Activated CD4-positive, alpha-beta T cell treated with anti-CD3 and anti-CD28 coated beads for 24 hours (primary cell): ENCODE measurements around the gene DHX57.

Experiments used
- DNase-seq, 2 donors: peaks; one replicate each; pipeline ENCODE4 v3.0.0-alpha.2; 2020; ENCODE audit warnings: low read depth in 2 of 2

Gene DHX57, protein sequence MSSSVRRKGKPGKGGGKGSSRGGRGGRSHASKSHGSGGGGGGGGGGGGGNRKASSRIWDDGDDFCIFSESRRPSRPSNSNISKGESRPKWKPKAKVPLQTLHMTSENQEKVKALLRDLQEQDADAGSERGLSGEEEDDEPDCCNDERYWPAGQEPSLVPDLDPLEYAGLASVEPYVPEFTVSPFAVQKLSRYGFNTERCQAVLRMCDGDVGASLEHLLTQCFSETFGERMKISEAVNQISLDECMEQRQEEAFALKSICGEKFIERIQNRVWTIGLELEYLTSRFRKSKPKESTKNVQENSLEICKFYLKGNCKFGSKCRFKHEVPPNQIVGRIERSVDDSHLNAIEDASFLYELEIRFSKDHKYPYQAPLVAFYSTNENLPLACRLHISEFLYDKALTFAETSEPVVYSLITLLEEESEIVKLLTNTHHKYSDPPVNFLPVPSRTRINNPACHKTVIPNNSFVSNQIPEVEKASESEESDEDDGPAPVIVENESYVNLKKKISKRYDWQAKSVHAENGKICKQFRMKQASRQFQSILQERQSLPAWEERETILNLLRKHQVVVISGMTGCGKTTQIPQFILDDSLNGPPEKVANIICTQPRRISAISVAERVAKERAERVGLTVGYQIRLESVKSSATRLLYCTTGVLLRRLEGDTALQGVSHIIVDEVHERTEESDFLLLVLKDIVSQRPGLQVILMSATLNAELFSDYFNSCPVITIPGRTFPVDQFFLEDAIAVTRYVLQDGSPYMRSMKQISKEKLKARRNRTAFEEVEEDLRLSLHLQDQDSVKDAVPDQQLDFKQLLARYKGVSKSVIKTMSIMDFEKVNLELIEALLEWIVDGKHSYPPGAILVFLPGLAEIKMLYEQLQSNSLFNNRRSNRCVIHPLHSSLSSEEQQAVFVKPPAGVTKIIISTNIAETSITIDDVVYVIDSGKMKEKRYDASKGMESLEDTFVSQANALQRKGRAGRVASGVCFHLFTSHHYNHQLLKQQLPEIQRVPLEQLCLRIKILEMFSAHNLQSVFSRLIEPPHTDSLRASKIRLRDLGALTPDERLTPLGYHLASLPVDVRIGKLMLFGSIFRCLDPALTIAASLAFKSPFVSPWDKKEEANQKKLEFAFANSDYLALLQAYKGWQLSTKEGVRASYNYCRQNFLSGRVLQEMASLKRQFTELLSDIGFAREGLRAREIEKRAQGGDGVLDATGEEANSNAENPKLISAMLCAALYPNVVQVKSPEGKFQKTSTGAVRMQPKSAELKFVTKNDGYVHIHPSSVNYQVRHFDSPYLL (N-terminal part only)

DNA sequence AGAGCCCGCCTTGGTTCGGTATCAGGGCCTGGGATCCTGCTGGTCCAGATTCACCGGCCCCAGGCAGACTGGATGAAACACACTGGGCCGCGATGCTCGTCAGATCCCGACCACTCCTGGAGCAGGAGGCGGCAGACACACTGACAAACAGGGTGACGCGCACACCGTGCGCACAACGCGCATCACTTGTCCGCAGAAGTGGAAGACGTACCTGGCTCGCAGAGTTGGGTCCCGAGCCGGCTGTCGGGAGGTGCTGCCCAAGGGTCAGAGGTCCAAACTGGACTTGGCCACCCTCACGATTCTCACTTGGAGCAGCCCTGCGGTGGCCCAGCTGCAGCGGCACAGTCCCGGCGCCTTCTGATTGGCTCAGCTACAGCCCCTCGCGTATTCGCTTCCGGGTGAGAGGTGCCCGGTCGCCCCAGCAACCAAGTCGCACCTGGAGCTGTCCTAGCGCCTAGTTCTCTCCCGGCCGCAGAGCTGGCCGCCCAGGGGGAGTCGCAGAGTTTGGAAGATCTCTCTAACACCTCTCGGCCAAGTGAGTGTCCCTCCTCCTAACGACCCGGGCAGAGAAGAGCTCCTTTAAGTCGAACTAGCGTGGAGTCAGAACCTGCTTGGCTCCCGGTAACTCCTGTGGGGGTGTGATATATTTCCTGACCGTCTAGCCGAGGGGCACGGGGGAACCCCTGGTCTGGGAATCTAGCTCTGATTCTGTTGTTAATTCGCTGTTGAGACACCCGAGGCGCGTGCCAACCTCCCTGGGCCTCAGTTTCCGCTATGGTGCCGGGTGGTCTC is at the start of gene DHX57, which contains the start of gene MORN2:
DHX57 (minus strand) TSS at position 359 of the 792 bp plus-strand sequence. CDS start 7,529 bp downstream, outside the sequence.
MORN2 (plus strand) TSS at position 401 of the 792 bp plus-strand sequence.
- DNase-seq, result peak; percentile 58 to 66

DNA sequence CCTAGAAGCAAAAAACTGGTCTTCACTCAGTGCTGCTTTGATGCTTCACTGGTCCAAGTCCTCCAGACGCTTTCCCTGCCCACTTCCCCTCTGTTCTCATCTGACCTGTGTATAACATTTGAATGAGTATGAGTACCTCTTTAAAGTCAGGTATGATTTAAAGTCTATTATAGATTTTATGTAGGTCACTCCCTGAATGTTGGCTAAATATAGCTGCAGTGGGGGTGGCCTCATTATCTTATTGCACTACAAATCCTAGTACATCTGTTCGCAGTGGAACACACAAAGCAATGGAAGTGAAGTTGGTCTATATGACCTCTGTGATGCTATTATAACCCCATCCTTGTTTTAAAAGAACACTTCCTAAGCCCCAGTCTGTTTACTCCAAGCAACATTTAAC is 47.2 kb upstream of the DHX57 start:
- DNase-seq, result no peak

DNA sequence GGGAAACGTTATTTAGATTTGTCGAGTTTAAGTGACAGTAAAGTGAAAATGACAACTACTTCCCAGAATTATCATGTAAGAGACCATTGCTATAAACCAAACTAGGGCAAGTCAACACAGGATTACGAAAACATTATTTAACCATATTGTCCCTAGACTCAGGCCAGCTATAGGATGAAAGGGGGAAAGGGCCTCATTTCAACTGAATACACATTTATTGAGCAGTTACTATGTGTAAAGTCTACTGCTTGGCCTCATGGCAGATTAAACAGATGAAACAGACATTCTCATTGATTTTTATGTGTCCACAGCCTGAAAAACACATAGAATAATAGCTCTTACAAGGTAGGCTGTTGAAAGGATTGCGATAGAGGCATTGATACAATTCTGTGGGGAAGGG is 46.7 kb upstream of the DHX57 start:
- DNase-seq, result no peak

DNA sequence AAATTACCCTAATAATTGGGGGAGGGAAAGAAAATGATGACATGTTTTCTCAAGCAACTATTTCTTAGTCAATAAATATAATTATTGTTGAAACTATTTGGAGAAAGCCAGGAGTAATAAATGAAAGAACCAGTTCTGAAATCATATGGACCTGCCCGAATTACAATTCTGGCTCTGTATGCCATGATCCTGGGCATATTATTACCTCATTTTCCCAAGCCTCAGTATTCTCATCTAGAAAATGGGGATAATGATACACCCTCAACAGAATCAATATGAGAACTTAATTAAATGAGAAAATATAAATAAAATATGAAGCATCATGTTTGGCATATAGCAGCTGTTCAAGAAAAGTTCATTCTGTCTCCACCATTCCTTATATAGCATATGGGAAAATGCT is 36.9 kb upstream of the DHX57 start:
- DNase-seq, result no peak

DNA sequence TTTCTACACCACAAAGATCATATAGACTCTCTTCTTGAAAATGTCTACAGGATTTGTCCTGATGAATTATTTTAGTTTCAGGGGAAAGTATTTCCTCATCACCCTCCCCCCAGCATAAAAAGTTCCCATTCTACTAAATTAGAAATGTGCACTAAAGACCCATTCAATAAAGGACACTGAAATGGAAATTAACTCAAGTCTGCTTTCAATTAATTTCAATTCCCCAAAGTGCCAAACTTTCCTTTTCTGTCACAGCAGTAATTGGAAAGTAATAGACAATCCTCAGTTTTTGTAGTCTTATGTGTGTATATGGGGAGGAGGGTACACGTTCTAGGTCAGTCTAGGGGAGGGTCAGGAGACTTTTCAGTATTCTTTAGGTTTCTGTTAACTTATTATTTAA is 35.5 kb upstream of the DHX57 start:
- no peak for DNase-seq

DNA sequence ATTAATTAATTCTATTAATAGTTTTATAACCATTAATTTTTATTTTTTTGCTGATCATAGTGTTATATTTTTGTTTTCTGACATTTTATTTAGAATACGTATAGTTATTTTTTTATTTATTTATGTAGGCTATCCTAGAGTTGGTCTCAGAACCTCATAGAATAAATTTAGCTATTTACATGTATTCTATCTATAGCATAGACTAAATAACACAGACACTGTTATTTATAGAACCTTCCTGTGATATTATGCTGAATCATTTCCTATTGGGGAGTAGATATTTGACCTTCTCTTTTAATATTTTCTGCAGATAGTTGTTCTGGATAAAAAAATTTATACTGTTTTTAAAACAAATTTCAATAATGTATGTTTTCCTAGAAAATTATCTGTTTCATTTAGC is 34.1 kb upstream of the DHX57 start:
- no peak for DNase-seq

DNA sequence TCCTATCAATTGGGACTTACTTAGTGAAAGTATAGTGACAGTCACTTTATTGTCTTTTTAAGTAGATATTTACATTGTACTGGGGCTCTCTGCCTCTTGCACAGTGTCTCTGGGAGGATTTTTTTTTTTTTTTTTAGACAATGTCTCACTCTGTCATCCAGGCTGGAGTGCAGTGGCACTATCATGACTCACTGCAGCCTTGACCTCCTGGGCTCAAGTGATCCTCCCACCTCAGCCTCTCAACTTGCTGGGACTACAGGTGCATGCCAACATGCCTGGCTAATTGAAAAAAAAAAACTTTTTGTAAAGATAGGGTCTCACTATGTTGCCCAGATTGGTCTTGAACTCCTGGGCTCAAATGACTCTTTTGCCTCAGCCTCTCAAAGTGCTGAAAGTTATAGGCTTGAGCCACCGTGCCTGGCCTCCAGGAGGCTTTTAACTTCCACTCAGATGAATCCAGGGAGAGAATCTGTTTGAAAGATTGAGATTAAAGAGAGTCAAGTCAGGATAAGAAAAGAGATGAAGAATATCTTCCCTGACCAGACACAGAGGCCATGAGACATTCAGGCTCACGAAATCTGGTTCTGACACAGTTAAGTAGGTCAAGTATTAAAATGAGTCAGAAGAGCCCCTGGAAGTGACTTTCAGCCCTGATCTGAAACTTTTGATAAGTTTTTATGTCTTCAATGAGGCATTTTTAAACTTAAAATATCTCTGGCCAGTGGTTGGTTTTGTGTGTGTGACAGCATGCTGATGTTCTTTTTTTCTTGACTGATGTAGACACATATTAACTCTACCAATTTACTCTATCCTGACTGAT is 32.2 kb upstream of the DHX57 start:
- DNase-seq, result no peak

DNA sequence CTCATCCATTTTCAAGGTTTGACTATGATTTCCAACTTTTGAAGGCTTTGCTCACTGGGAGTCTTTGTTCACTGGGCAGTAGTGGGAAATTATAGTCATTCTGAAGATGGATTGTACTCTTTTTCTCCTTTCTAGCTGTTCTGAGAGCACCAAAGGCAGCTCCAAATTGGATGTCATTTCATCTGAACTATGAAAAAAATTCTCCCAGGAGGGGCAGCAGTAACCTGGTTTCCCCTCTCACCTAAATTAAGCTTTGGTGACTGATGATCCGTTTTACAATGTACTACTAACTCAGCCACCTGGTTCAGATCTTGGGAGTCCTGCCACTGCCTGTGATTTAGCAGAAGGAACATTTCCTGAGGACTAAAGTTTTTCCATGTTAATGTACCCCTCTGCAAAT is 31.5 kb upstream of the DHX57 start:
- no peak for DNase-seq

DNA sequence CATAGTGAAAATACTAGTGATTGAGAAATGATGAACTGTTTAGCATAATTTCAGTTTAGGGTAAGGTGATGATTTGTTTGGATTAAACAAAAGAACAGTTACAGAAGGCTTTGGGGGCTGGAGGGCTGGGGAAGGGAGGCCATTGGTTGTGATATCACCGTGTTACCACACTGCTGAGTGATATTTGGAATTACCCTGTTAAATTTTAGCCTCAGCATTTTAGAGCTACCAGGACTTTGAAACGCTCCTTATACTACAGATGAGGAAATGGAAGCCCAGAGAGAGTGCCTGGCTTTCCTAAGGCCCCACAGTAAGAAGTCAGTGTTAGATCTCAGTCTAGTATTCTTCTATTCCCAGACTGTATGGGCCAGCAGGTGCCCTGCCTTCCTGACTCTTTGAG is 29.5 kb upstream of the DHX57 start:
- DNase-seq, result no peak

DNA sequence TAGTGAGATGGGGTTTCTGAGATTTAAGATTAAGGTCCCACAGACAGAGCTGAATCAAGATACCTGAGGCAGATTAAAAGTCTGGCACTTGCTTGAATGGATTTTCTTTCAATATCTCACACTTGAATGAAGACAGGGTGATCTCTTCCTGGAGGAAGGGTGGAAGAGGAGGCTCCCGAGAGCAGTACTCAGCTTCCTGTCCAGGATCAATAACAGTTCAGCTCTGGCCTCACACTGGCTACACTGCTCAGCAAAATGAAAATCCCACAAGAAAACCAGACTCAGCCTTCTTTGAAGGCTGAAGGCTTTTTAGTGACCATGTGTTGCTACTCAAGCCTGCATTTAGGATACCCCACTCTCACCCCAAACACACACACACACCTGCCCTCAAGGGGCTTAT is 25.0 kb upstream of the DHX57 start:
- DNase-seq, result no peak

DNA sequence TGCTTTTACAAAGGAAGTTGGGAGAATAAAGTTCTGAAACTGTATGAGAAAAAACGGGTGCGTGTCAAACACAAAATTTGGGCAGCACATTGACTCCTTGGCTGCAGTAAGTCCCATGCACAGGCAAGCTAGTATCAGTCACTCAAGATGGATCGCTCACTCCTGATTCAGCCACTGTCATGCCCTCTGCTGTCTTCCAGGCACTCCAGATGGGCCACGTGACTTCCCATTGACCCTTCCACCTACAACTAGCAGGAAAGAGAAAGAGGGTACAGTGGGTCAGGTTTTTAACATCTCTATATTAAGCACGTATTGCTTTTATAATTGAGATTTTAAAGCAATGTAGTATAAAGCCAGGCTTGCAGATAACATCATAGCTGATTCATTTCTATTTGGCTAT is 22.5 kb upstream of the DHX57 start:
- DNase-seq, result no peak

DNA sequence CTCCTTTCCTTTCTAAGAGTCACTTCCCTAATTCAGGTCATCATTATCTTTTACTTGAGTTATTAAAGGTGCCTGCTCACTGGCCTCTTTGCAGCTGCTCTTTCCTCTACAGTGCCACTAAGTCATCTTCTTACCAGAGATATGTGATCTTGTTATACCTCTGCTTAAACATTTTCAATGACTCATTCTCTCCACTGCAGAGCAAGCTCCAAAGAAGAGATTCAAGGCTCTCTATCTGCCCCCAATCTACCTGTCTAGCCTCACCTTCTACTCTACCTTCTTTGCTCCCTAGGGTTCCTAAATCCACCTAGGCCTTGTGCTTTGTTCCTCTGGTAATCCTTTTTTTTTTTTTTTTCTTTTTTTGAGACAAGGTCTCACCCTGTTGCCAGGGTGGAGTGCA is 17.1 kb upstream of the DHX57 start:
- no peak for DNase-seq

DNA sequence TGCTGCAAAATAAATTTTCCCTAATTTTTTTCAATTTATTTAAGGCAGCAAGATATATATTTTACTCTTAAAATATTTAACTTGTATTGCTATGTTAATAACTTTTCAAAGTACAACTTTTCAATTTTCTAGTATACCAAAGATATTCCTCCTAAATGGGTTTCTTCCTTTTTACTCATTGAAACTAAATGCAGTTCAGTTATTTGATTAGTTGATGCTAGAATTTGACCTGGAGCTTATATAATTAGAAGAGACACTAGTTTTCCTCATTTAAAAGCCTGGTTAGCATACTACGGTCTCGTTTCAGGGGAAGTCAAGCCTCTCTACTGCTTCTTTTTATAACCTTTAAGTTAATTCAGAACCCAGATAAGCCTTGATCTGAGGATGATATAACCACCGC is 13.8 kb upstream of the DHX57 start, which contains the start of gene ARHGEF33:
ARHGEF33 (plus strand) TSS at position 301 of the 400 bp plus-strand sequence. CDS start 29,573 bp downstream, outside the sequence.
- DNase-seq, result no peak

DNA sequence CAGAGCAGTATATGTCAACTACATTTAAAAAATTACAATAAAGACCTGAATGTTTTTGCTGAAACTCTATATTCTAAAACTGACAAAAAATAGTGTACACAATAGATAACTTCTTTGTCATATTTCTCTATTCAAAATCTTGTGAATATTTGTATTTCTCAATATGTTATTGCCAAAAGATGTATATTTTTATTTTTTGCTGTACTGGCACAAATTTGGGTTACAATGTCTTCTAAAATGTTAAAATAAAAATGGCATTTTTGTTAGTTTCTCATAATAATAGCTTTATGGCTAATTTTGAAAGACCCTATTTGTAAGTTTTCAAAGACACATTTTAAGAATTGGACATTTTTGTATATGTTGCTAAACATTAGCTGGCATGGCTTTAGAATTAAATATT is 13.3 kb upstream of the DHX57 start:
- DNase-seq, result no peak

DNA sequence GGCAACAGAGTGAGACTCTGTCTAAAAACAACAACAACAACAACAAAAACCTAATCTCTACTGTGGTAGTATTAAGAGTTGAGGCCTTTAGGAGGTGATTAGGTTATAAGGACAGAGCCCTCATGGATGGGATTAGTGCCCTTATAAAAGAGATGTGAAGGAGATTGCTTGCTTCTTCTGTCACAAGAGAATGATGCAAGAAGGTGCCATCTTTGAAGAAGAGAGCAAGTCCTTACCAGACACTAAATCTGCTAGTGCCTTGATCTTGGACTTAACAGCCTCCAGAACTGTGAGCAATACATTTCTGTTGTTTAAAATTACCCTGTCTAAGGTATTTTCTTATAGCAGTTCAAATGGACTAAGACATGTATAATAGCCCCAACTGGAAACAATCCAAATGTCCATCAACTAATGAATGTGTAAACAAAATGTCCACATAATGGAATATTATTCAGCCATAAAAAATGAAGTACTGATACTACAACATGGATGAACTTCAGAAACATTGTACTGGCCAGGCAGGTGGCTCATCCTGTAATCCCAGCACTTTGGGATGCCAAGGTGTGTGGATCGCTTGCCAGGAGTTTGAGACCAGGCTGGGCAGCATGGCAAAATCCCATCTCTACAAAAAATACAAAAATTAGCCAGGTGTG is 12.3 kb upstream of the DHX57 start:
- no peak for DNase-seq

DNA sequence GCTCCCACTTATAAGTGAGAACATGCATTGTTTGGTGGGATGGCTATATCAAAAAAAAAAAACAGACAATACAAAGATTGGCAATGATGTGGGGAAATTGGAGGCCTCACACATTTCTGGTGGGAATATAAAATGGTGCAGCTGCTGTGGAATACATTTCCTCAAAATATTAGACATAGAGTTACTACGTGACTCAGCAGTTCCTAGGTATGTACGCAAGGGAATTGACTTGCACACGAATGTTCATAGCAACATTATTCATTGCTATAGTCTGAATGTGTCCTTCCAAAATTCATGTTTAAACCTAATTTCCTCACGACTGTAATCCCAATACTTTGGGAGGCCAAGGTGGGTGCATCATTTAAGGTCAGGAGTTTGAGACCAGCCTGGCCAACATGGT is 11.6 kb upstream of the DHX57 start:
- no peak for DNase-seq

DNA sequence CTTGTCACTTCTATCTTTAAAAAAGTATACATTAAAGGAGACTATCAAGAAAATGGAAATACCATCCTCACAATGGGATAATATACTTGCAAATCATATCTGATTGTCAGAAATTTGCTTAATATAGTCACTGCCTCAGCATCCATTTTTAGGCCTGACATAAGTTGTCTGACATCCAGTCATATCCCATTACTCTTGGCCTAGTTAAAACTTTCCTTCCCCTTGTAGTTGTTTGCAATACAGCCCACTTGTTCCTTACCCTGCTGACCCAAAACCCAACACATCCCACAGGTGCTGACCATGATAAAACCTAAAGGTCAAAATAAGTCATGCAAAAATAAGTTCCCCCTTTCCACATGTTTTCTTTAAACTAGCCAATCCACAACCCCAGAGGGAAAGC is 10.3 kb upstream of the DHX57 start:
- DNase-seq, result no peak

DNA sequence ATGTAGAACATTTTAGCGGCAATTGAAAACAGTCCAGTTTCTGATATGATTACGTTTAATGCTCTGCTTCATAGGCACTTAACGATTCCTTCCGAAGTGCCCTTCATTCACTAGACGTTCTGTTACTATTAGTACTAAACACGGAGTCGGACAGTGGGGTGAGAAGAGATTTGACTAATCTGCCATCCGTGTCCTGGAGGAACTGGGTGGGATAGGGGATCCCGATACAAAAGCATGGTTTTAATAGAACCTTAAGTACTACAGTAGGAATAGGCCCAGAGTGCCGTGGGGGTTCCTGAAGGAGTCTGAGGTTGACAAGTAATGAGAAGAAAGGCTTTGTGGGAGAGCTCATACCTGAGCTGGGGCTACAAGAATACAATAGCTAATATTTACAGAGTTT is 673 bp upstream of the DHX57 start:
- DNase-seq, result no peak

DNA sequence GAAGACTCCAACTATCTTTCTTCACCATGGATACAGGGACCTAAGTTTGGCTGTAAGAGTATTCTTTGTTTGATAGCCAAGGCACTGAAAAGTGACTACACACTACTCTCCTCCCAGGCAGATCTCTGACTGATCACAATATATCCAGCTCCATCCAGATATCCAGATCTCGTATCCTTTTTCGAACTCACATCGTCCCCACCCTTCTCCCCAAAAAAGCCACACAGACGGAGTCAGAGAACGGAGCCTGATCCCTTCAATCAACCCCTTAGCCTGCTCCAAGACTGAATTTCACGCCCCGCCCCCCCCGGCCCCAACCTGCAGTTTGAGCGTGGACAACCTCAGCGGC is 533 bp downstream of the DHX57 start:
- DNase-seq, result no peak

DNA sequence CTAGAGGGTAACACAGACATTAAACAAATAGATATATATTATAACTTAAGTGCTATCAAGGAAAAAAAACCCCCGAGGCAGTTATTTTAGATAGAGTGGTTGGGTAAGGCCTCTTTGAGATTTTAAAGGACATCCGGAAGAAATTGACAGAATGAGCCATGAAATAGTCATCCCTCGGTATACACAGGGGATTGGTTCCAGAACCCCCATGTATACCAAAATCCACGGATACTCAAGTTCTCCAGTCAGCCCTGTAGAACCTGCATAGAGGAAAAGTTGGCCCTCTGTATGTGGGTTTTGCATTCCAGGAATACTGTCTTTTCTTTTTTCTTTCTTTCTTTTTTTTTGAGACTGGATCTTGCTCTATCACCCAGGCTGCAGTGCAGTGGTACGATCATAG is 2.0 kb downstream of the DHX57 start:
- DNase-seq, result no peak
